K562 (cell line): Measurements from ENCODE around the gene RALGPS1. TPM values are rescaled to one million over a fixed set of nuclear protein-coding genes. Genes with fewer than 3 reads are reported as not detected.

Source experiments
- ATAC-seq: fragments of 200-7000 bp; cut with Tn5 transposase; 3 replicates; pipeline ENCODE4 v1.9.1; 2020; ENCODE audit warnings: moderate library complexity
- BruUV-seq: library from RNA; stranded (reverse); fragments of 400-500 nt; replicated peaks from 2 replicates; lab custom pipeline; 2021; lab: Mats Ljungman, UMichigan
- CTCF ChIA-PET: fragments of 300-600 bp; formaldehyde crosslinking; extraction: SDS; loops from one replicate; lab custom pipeline; 2021; ENCODE audit warnings: low intra/inter-chr PET ratio; lab: Yijun Ruan, JAX
- POLR2A ChIA-PET: fragments of 300-600, 350-650 bp; sonication (Branson Sonifier 250); formaldehyde crosslinking; extraction: SDS; loops from one replicate; lab custom pipeline; 2021; ENCODE audit warnings: antibody characterized with exemption, inconsistent platforms; lab: Yijun Ruan, JAX
- DNase-seq, 4 experiments: peaks; one replicate each; pipeline versions ENCODE4 v3.0.0 to v3.0.0-alpha.2; 2011 to 2018; ENCODE audit warnings: low spot score in 3 of 4, mixed read lengths in 3 of 4; ENCODE audit errors: extremely low read depth in 1 of 4
- FAIRE-seq: peaks from 2 replicates; lab custom pipeline; 2011; peaks lifted over from hg19 to GRCh38; lab: Jason Lieb, UNC
- H2AFZ ChIP-seq: 2 replicates; pipeline ENCODE4 v1.6.0; 2011; ENCODE audit warnings: low read depth, low read length, control low read depth, inconsistent platforms
- H3K27ac ChIP-seq: fragments of 200-600 bp; 3 replicates; pipeline ENCODE4 v1.8.0; 2011; ENCODE audit warnings: low read depth, mild to moderate bottlenecking, control low read depth, inconsistent platforms, low read length, moderate library complexity, mixed read lengths; ENCODE audit errors: extremely low read depth
- H3K27me3 ChIP-seq, 2 experiments: fragments of 300-600 bp in 1 of 2; 2 replicates in 1 of 2; 3 replicates in 1 of 2; pipeline versions ENCODE4 v1.6.0 to v1.8.0; 2011; ENCODE audit warnings: inconsistent platforms in 2 of 2, low read length in 2 of 2, mild to moderate bottlenecking in 1 of 2, mixed read lengths in 1 of 2, moderate library complexity in 1 of 2; ENCODE audit not compliant: control insufficient read depth in 2 of 2, insufficient read depth in 2 of 2
- H3K36me3 ChIP-seq: fragments of 300-600 bp; 3 replicates; pipeline ENCODE4 v1.8.0; 2011; ENCODE audit warnings: mild to moderate bottlenecking, low read length, inconsistent platforms; ENCODE audit not compliant: control insufficient read depth, insufficient read depth
- H3K4me1 ChIP-seq, 2 experiments: fragments of 200-600 bp in 1 of 2; replicated peaks in 1 of 2; 2 replicates in 1 of 2; 3 replicates in 1 of 2; pipeline versions ENCODE4 v1.5.1 to v1.8.0; 2011; ENCODE audit warnings: inconsistent platforms in 2 of 2, low read length in 2 of 2, mild to moderate bottlenecking in 1 of 2, mixed read lengths in 1 of 2, moderate library complexity in 1 of 2; ENCODE audit not compliant: control insufficient read depth in 2 of 2, insufficient read depth in 2 of 2
- H3K4me2 ChIP-seq: 2 replicates; pipeline ENCODE4 v1.6.1; 2011; ENCODE audit warnings: low read length, control low read depth, inconsistent platforms, mixed read lengths; ENCODE audit not compliant: insufficient read depth
- H3K4me3 ChIP-seq: fragments of 200-600 bp; sonication (generic), shearing (Covaris generic); 2 replicates; pipeline ENCODE4 v1.5.1; 2016; ENCODE audit warnings: control low read depth, inconsistent platforms
- H3K79me2 ChIP-seq: fragments of 200-600 bp; 3 replicates; pipeline ENCODE4 v1.8.0; 2011; ENCODE audit warnings: low read length, inconsistent platforms; ENCODE audit not compliant: control insufficient read depth, insufficient read depth
- H3K9ac ChIP-seq, 2 experiments: 2 replicates each; pipeline versions ENCODE4 v1.6.0 to v1.6.1; 2011; ENCODE audit warnings: low read depth in 2 of 2, low read length in 2 of 2, control low read depth in 1 of 2, inconsistent platforms in 1 of 2, mild to moderate bottlenecking in 1 of 2, mixed read lengths in 1 of 2; ENCODE audit not compliant: insufficient read depth in 1 of 2
- H3K9me1 ChIP-seq: one replicate; pipeline ENCODE4 v1.6.0; 2011; ENCODE audit warnings: inconsistent platforms, mild to moderate bottlenecking, low read length, moderate library complexity; ENCODE audit not compliant: control insufficient read depth, insufficient read depth
- H3K9me3 ChIP-seq: replicated peaks from 2 replicates; pipeline ENCODE4 v1.5.1; 2011; ENCODE audit warnings: low read depth, low read length, inconsistent platforms; ENCODE audit not compliant: control insufficient read depth, insufficient read depth
- H4K20me1 ChIP-seq: replicated peaks from 2 replicates; pipeline ENCODE4 v1.6.1; 2011; ENCODE audit warnings: low read length, inconsistent platforms, mixed read lengths; ENCODE audit not compliant: control insufficient read depth, insufficient read depth
- ELF2 ChIP-seq: fragments of 250-450 bp; sonication (Bioruptor Pico); IDR thresholded peaks from 2 replicates; pipeline ENCODE4 v1.5.0; 2021; ENCODE audit warnings: mild to moderate bottlenecking
- FOXK2 ChIP-seq, 2 experiments: fragments of 450-650 bp; IDR thresholded peaks in 1 of 2; conservative IDR thresholded peaks in 1 of 2; 2 replicates each; pipeline ENCODE4 v1.6.1; 2016; ENCODE audit warnings: low read depth in 2 of 2, mild to moderate bottlenecking in 1 of 2
- RFX7 ChIP-seq: fragments of 250-450 bp; sonication (Bioruptor Pico); IDR thresholded peaks from 2 replicates; pipeline ENCODE4 v1.5.1; 2021; ENCODE audit warnings: mild to moderate bottlenecking
- ZNF699 ChIP-seq: fragments of 250-450 bp; sonication (Bioruptor Pico); IDR thresholded peaks from 2 replicates; pipeline ENCODE4 v1.8.0; 2021; ENCODE audit warnings: mild to moderate bottlenecking, moderate library complexity; ENCODE audit not compliant: insufficient replicate concordance
- WGBS: fragments of 100-300 bp; shearing (Covaris generic); methylation state at CpG from one replicate; pipeline ENCODE4 v1.1.6; 2016; ENCODE audit warnings: low coverage, mixed read lengths; ENCODE audit not compliant: insufficient coverage; ENCODE audit errors: missing lambda C conversion rate; 5-methylcytosine and 5-hydroxymethylcytosine counted together
- in situ Hi-C: fragments of 300-500 bp; cut with MboI; formaldehyde crosslinking; loops from 4 replicates; pipeline ENCODE4 v1.15.0; 2018; ENCODE audit warnings: inconsistent platforms, mixed read lengths
- intact Hi-C: fragments of 100-400 bp; cut with micrococcal nuclease; formaldehyde crosslinking; loops from 2 replicates; pipeline ENCODE4 v1.14.2; 2022
- polyA plus RNA-seq, 8 experiments: library from polyadenylated mRNA; depleted of rRNA in 4 of 8; stranded (reverse) in 5 of 8; unstranded in 3 of 8; fragments of >200 nt; fragmentation: Nextera tagmentation in 2 of 8; fragmentation: Illumina TruSeq in 1 of 8; extraction: Ambion mirVana in 2 of 8; extraction: Trizol in 1 of 8; gene quantifications; 2 replicates each; pipeline versions ENCODE4 v1.2.1 to v1.2.3, GENCODE V29; 2011 to 2014; ENCODE audit warnings: inconsistent platforms in 1 of 8, missing spikeins in 1 of 8
- total RNA-seq, 7 experiments: library from RNA; depleted of rRNA in 6 of 7; stranded (reverse); fragments of >200 nt in 6 of 7; fragmentation: Illumina TruSeq in 2 of 7; extraction: Trizol in 2 of 7; gene quantifications; 2 replicates each; pipeline versions ENCODE4 v1.2.1 to v1.2.3, GENCODE V29; 2011 to 2021; ENCODE audit warnings: low replicate concordance in 1 of 7
- TF ChIP-seq, protein P1 (sequence below): fragments of 450-650 bp; formaldehyde crosslinking; IDR thresholded peaks from 2 replicates; pipeline ENCODE4 v1.4.0; 2022; ENCODE audit warnings: mild to moderate bottlenecking, moderate library complexity
- TF ChIP-seq, protein P2 (sequence below), 2 experiments: fragments of 200-800 bp in 1 of 2; sonication (Bioruptor generic) in 1 of 2; sonication (generic) in 1 of 2; formaldehyde crosslinking in 1 of 2; IDR thresholded peaks in 1 of 2; conservative IDR thresholded peaks in 1 of 2; 2 replicates each; pipeline versions ENCODE4 v1.5.0 to v1.6.1; 2016 to 2020; ENCODE audit warnings: missing compliant biosample characterization in 1 of 2, missing genetic modification characterization in 1 of 2, missing genetic modification reagents in 1 of 2
- TF ChIP-seq, protein P3 (sequence below): fragments of 200-800 bp; sonication (Bioruptor generic); IDR thresholded peaks from 2 replicates; pipeline ENCODE4 v1.6.1; 2017; ENCODE audit warnings: missing genetic modification characterization, missing compliant biosample characterization

Gene RALGPS1
- total and polyA plus RNA-seq, 9 of the 15 experiments (the other 6 are each of a cell fraction or from before 2014, with no cell fraction given) = 0.04 to 2.6 (median 1.5) TPM

DNA sequence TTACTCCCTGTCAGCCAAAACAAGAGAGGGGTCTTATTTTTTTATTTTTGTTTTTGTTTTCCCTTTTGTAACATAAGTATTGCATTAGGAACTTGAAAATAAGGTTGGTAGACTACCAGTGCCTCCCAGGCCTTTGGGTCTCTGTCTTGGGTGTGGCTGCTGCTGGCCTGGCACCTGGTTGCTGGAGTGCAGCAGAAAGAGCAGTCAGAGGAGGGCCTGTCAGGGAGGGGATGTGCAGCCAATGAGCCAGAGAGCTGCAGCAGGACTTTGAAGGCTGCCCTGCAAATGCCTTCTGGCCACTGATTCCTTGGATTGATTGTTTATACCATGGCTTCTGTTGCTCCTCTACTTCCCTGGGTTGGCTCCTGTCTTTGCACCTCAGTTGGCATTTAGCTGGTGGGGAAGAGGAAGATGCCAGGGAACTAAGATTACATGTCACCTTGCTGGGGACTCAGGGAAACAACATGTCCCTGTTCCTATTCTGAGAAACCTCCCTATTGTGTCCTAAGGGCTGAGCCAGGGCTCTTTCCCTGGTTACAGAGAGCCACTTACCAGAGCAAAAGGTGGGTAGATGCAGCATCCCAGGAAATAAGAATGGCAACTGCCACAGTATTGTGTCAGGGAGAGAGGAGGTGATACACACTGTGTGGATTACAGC lies 141.3 kb downstream of the RALGPS1 start:
- no TSS peak for BruUV-seq
- Histone ChIP-seq H3K4me2 (no peak overlapping the region), H3K9me3 (no peaks in the 10 kb centered on the region), H3K4me3 (no peak overlapping the region), H3K4me1 (no peaks in the 10 kb centered on the region), H3K9me1 (no peaks in the 10 kb centered on the region), H2AFZ (no peak overlapping the region), H3K27me3 (peaks cover 8 to 24% of the 10 kb centered on the region in 2 experiments), H3K79me2 (no peaks in the 10 kb centered on the region), H3K36me3 (no peaks in the 10 kb centered on the region), H3K27ac (no peak overlapping the region), H3K9ac (no peak overlapping the region), H4K20me1 (peaks cover 2% of the 10 kb centered on the region; the same call in 1 of the 2 replicates)
- TF ChIP-seq ELF2 = no peak
- no peak for TF ChIP-seq FOXK2 (conservative IDR thresholded peaks at IDR 0.05 in 1 of 2, IDR thresholded peaks at IDR 0.05 in 1 of 2; ENCODE audit: low read depth in 2 of 2)
- TF ChIP-seq, protein P1, sequence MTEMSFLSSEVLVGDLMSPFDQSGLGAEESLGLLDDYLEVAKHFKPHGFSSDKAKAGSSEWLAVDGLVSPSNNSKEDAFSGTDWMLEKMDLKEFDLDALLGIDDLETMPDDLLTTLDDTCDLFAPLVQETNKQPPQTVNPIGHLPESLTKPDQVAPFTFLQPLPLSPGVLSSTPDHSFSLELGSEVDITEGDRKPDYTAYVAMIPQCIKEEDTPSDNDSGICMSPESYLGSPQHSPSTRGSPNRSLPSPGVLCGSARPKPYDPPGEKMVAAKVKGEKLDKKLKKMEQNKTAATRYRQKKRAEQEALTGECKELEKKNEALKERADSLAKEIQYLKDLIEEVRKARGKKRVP (CRISPR knock-in tag) = no peak
- no peak for TF ChIP-seq RFX7 (CRISPR knock-in tag)
- ChIA-PET POLR2A (interaction anchor here (0.8 kb wide), 1 partner anchor 73 kb away, joined by 3 read pairs; no protein-coding TSS in a partner anchor), CTCF (no interaction called here)
- ATAC-seq (no peak), FAIRE-seq (no peak), DNase-seq (no peak)
- in situ Hi-C loops = no loop called here
- intact Hi-C loops = no loop called here

DNA sequence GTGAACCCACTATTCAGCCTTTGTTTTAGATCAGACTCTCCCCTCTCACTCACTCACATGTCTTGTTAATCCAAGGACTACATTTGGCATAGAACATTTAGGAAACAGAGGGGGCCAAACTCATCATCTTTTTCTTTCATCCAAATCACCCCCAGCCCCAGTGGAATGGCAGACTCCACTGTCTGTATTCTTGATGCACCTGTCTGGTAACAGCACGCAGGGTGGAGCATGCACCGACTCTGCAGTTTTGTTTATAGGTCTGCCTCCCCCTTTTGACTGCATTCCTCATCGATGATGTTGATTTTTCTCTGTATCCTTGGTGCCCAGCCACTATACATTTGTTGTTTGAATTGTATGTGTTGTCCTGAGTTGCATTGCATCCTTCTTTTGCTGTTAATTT lies 141.9 kb downstream of the RALGPS1 start:
- no peak for DNase-seq
- Histone ChIP-seq H3K27ac (no peak overlapping the region), H4K20me1 (peaks cover 1% of the 10 kb centered on the region; the same call in 1 of the 2 replicates), H3K27me3 (peaks cover 8 to 22% of the 10 kb centered on the region in 2 experiments), H3K9me3 (no peaks in the 10 kb centered on the region), H3K9ac (no peak overlapping the region), H3K36me3 (no peaks in the 10 kb centered on the region), H2AFZ (no peak overlapping the region), H3K4me1 (no peaks in the 10 kb centered on the region), H3K79me2 (no peaks in the 10 kb centered on the region), H3K4me3 (no peak overlapping the region), H3K9me1 (no peaks in the 10 kb centered on the region), H3K4me2 (no peak overlapping the region)
- ATAC-seq = no peak
- in situ Hi-C loops (no loop called here), intact Hi-C loops (no loop called here)
- ChIA-PET POLR2A (no interaction called here), CTCF (no interaction called here)
- no peak for FAIRE-seq
- BruUV-seq = no TSS peak
- WGBS = 0% methylated on average over 3 of the region's 3 CpGs
- TF ChIP-seq, protein P2, sequence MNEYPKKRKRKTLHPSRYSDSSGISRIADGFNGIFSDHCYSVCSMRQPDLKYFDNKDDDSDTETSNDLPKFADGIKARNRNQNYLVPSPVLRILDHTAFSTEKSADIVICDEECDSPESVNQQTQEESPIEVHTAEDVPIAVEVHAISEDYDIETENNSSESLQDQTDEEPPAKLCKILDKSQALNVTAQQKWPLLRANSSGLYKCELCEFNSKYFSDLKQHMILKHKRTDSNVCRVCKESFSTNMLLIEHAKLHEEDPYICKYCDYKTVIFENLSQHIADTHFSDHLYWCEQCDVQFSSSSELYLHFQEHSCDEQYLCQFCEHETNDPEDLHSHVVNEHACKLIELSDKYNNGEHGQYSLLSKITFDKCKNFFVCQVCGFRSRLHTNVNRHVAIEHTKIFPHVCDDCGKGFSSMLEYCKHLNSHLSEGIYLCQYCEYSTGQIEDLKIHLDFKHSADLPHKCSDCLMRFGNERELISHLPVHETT (CRISPR knock-in tag; conservative IDR thresholded peaks at IDR 0.05 in 1 of 2, IDR thresholded peaks at IDR 0.05 in 1 of 2) = no peak
- TF ChIP-seq ZNF699 (CRISPR knock-in tag) = no peak
- TF ChIP-seq, protein P3, sequence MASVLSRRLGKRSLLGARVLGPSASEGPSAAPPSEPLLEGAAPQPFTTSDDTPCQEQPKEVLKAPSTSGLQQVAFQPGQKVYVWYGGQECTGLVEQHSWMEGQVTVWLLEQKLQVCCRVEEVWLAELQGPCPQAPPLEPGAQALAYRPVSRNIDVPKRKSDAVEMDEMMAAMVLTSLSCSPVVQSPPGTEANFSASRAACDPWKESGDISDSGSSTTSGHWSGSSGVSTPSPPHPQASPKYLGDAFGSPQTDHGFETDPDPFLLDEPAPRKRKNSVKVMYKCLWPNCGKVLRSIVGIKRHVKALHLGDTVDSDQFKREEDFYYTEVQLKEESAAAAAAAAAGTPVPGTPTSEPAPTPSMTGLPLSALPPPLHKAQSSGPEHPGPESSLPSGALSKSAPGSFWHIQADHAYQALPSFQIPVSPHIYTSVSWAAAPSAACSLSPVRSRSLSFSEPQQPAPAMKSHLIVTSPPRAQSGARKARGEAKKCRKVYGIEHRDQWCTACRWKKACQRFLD (CRISPR knock-in tag) = no peak
